IMR-90 (cell line): ENCODE data around the gene TTLL4. TPM values are rescaled to one million over a fixed set of nuclear protein-coding genes. Genes with fewer than 3 reads are reported as not detected.

ENCODE experiments used
- ATAC-seq: fragments of 200-7000 bp; cut with Tn5 transposase; 2 replicates; pipeline ENCODE4 v1.9.1; 2020; ENCODE audit warnings: low read depth, mild to moderate bottlenecking, moderate library complexity
- BruUV-seq: library from RNA; stranded (reverse); fragments of 400-500 nt; replicated peaks from 2 replicates; lab custom pipeline; 2021; lab: Mats Ljungman, UMichigan
- CTCF ChIA-PET: fragments of 300-600 bp; formaldehyde crosslinking; extraction: SDS; loops from one replicate; lab custom pipeline; 2021; ENCODE audit warnings: antibody characterized with exemption; lab: Yijun Ruan, JAX
- POLR2A ChIA-PET: fragments of 300-600 bp; sonication (Branson Sonifier 250); formaldehyde crosslinking; loops from one replicate; lab custom pipeline; 2022; ENCODE audit warnings: antibody characterized with exemption; ENCODE audit not compliant: unreplicated experiment; lab: Charles Lee
- DNase-seq: peaks from one replicate; pipeline ENCODE4 v3.0.0; 2013
- H2AFZ ChIP-seq: replicated peaks from 2 replicates; pipeline ENCODE3; 2013; ENCODE audit warnings: low read length, mild to moderate bottlenecking; ENCODE audit not compliant: poor library complexity
- H2AK5ac ChIP-seq: 2 replicates; pipeline ENCODE4 v1.6.1; 2013; ENCODE audit warnings: low read depth, low read length, inconsistent platforms
- H2AK9ac ChIP-seq: replicated peaks from 2 replicates; pipeline ENCODE3; 2013; ENCODE audit warnings: mild to moderate bottlenecking, low read depth, low read length, moderate library complexity; ENCODE audit not compliant: poor library complexity
- H2BK120ac ChIP-seq: 2 replicates; pipeline ENCODE4 v1.6.1; 2013; ENCODE audit warnings: low read depth, low read length, inconsistent platforms
- H2BK15ac ChIP-seq: 3 replicates; pipeline ENCODE4 v1.6.1; 2013; ENCODE audit warnings: low read depth, low read length, inconsistent platforms
- H2BK20ac ChIP-seq: 2 replicates; pipeline ENCODE4 v1.6.1; 2013; ENCODE audit warnings: low read depth, mild to moderate bottlenecking, inconsistent platforms, low read length, moderate library complexity
- H2BK5ac ChIP-seq: 2 replicates; pipeline ENCODE4 v1.6.1; 2013; ENCODE audit warnings: mild to moderate bottlenecking, low read depth, low read length, inconsistent platforms; ENCODE audit not compliant: poor library complexity, severe bottlenecking
- H3K14ac ChIP-seq: replicated peaks from 2 replicates; pipeline ENCODE4 v1.6.1; 2013; ENCODE audit warnings: low read depth, low read length, inconsistent platforms
- H3K18ac ChIP-seq: 2 replicates; pipeline ENCODE4 v1.6.1; 2013; ENCODE audit warnings: low read depth, low read length, control low read depth
- H3K23ac ChIP-seq: 2 replicates; pipeline ENCODE4 v1.6.1; 2013; ENCODE audit warnings: low read depth, low read length, inconsistent platforms
- H3K27ac ChIP-seq: 2 replicates; pipeline ENCODE4 v1.5.1; 2013; ENCODE audit warnings: mild to moderate bottlenecking, control low read depth, low read length; ENCODE audit not compliant: insufficient read depth
- H3K27me3 ChIP-seq: 2 replicates; pipeline ENCODE4 v1.6.1; 2013; ENCODE audit warnings: low read length; ENCODE audit not compliant: control insufficient read depth, insufficient read depth
- H3K36me3 ChIP-seq: 2 replicates; pipeline ENCODE4 v1.6.1; 2013; ENCODE audit warnings: low read length, mixed read lengths; ENCODE audit not compliant: control insufficient read depth, insufficient read depth
- H3K4ac ChIP-seq: 2 replicates; pipeline ENCODE4 v1.6.1; 2013; ENCODE audit warnings: low read depth, low read length, inconsistent platforms
- H3K4me1 ChIP-seq: 2 replicates; pipeline ENCODE4 v1.6.1; 2013; ENCODE audit warnings: low read length, mixed read lengths; ENCODE audit not compliant: control insufficient read depth, insufficient read depth
- H3K4me2 ChIP-seq: 2 replicates; pipeline ENCODE4 v1.6.1; 2013; ENCODE audit warnings: low read depth, mild to moderate bottlenecking, control low read depth, low read length, moderate library complexity
- H3K4me3 ChIP-seq: 2 replicates; pipeline ENCODE4 v1.5.1; 2013; ENCODE audit warnings: low read depth, mild to moderate bottlenecking, control low read depth, low read length, moderate library complexity; ENCODE audit not compliant: insufficient read depth
- H3K56ac ChIP-seq: 2 replicates; pipeline ENCODE4 v1.6.1; 2013; ENCODE audit warnings: low read length, inconsistent platforms; ENCODE audit not compliant: insufficient read depth; ENCODE audit errors: extremely low read depth
- H3K79me1 ChIP-seq, 2 experiments: 2 replicates each; pipeline ENCODE4 v1.6.1; 2013; ENCODE audit warnings: low read length in 2 of 2, inconsistent platforms in 1 of 2, low read depth in 1 of 2
- H3K9ac ChIP-seq: 2 replicates; pipeline ENCODE4 v1.6.1; 2013; ENCODE audit warnings: low read depth, low read length, control low read depth
- H3K9me1 ChIP-seq: 2 replicates; pipeline ENCODE4 v1.6.1; 2013; ENCODE audit warnings: low read length, inconsistent platforms; ENCODE audit not compliant: insufficient read depth
- H3K9me3 ChIP-seq: 2 replicates; pipeline ENCODE4 v1.6.1; 2013; ENCODE audit warnings: low read length; ENCODE audit not compliant: control insufficient read depth, insufficient read depth
- H4K20me1 ChIP-seq: 2 replicates; pipeline ENCODE4 v1.6.1; 2013; ENCODE audit warnings: low read length, inconsistent platforms; ENCODE audit not compliant: insufficient read depth
- H4K5ac ChIP-seq: 2 replicates; pipeline ENCODE4 v1.6.1; 2013; ENCODE audit warnings: mild to moderate bottlenecking, low read depth, low read length, control low read depth
- H4K8ac ChIP-seq, 2 experiments: 2 replicates each; pipeline ENCODE4 v1.6.1; 2013; ENCODE audit warnings: low read depth in 2 of 2, low read length in 2 of 2, control low read depth in 1 of 2, inconsistent platforms in 1 of 2
- H4K91ac ChIP-seq: 2 replicates; pipeline ENCODE4 v1.6.1; 2013; ENCODE audit warnings: low read depth, low read length, inconsistent platforms; ENCODE audit not compliant: insufficient read depth
- BHLHE40 ChIP-seq: fragments of 150-350 bp; IDR thresholded peaks from 2 replicates; pipeline ENCODE4 v1.6.1; 2016; ENCODE audit warnings: mild to moderate bottlenecking, low read depth, low read length
- CHD1 ChIP-seq: IDR thresholded peaks from 2 replicates; pipeline ENCODE4 v1.6.1; 2012; ENCODE audit warnings: low read depth, low read length, improper control_type of control experiment
- MAZ ChIP-seq: IDR thresholded peaks from 2 replicates; pipeline ENCODE4 v1.6.1; 2012; ENCODE audit warnings: low read depth, mild to moderate bottlenecking, low read length, improper control_type of control experiment, moderate library complexity, borderline replicate concordance
- NFE2L2 ChIP-seq: fragments of 150-350 bp; IDR thresholded peaks from 2 replicates; pipeline ENCODE4 v1.6.1; 2016; ENCODE audit warnings: low read depth, mild to moderate bottlenecking, low read length
- POLR2A ChIP-seq: IDR thresholded peaks from 2 replicates; pipeline ENCODE4 v1.6.1; 2012; ENCODE audit warnings: mild to moderate bottlenecking, low read depth, low read length
- RAD21 ChIP-seq: IDR thresholded peaks from 2 replicates; pipeline ENCODE4 v1.6.1; 2012; ENCODE audit warnings: low read length, improper control_type of control experiment
- RFX5 ChIP-seq: IDR thresholded peaks from 2 replicates; pipeline ENCODE4 v1.8.0; 2012; ENCODE audit warnings: low read depth, mild to moderate bottlenecking, low read length, moderate library complexity
- WGBS, 2 experiments: methylation state at CpG; one replicate each; pipeline versions ENCODE4 v1.1.5 to v1.1.7; 2013; ENCODE audit warnings: missing lambda C conversion rate in 2 of 2; ENCODE audit not compliant: insufficient read length in 1 of 2; ENCODE audit errors: extremely low coverage in 2 of 2; 5-methylcytosine and 5-hydroxymethylcytosine counted together
- dilution Hi-C: fragments of 300-500 bp; cut with HindIII; formaldehyde crosslinking; loops from one replicate; pipeline ENCODE4 v1.14.3; 2018; ENCODE audit warnings: low sequenced_read_pairs; ENCODE audit not compliant: unreplicated experiment
- in situ Hi-C: fragments of 300-500 bp; cut with MboI; formaldehyde crosslinking; loops from 3 replicates; pipeline ENCODE4 v1.14.3; 2019; ENCODE audit warnings: low sequenced_read_pairs, inconsistent platforms, mixed read lengths
- intact Hi-C: fragments of 100-400 bp; cut with micrococcal nuclease; formaldehyde crosslinking; loops from 2 replicates; pipeline ENCODE4 v1.10.0; 2022
- polyA plus RNA-seq, 3 experiments: library from polyadenylated mRNA; depleted of rRNA; stranded (reverse); fragments of >200 nt; gene quantifications; 2 replicates each; pipeline ENCODE4 v1.2.3, GENCODE V29; 2012; ENCODE audit warnings: low replicate concordance in 1 of 3
- total RNA-seq: library from RNA; depleted of rRNA; stranded (reverse); fragments of >200 nt; gene quantifications from 2 replicates; pipeline ENCODE4 v1.2.3, GENCODE V29; 2012
- TF ChIP-seq, protein P1 (sequence below): fragments of 150-350 bp; IDR thresholded peaks from 2 replicates; pipeline ENCODE4 v1.6.1; 2017; ENCODE audit warnings: mild to moderate bottlenecking, antibody characterized with exemption, low read length, low read depth
- TF ChIP-seq, protein P2 (sequence below): fragments of 150-350 bp; IDR thresholded peaks from 2 replicates; pipeline ENCODE4 v1.6.1; 2016; ENCODE audit warnings: low read depth, mild to moderate bottlenecking, low read length, moderate library complexity, borderline replicate concordance

TTLL4 gene
- total and polyA plus RNA-seq, 2 of the 4 experiments (the other 2 are of a cell fraction), result 9.0 to 22.9 TPM

DNA sequence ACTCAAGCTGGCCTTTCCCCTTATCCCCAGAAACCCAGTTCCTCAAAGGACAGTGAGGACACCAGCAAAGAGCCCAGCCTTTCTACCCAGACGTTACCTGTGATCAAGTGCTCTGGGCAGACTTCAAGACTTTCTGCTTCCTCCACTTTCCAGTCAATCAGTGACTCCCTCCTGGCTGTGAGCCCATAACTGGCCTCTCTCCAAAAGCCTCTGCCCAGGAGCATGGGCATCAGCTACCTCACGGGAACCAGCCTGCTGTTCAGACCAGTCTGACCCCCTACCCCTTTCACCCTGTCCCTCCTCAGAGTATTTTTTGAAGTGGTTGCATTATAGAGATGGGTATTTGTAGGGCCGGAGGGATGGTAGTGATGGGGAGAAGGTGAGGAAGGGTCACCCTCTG, 43.6 kb downstream of the TTLL4 start:
- Histone ChIP-seq H4K91ac (no peak overlapping the region), H2AFZ (no peak overlapping the region), H3K18ac (no peak overlapping the region), H4K20me1 (no peaks in the 10 kb centered on the region), H3K9me1 (no peaks in the 10 kb centered on the region; the same call in 1 of the 2 replicates), H3K27me3 (no peaks in the 10 kb centered on the region), H3K9ac (no peak overlapping the region), H4K5ac (no peak overlapping the region), H3K9me3 (no peaks in the 10 kb centered on the region), H3K27ac (no peak overlapping the region), H3K4me2 (no peak overlapping the region), H2AK9ac (no peak overlapping the region), H3K79me1 (no peaks in the 10 kb centered on the region), H3K4ac (no peak overlapping the region), H3K4me1 (no peaks in the 10 kb centered on the region), H2BK5ac (no peak overlapping the region), H3K4me3 (no peak overlapping the region), H2BK20ac (no peak overlapping the region), H4K8ac (no peak overlapping the region), H2AK5ac (no peak overlapping the region), H3K23ac (no peak overlapping the region), H3K56ac (no peak overlapping the region), H3K14ac (no peak overlapping the region), H3K36me3 (peaks cover 52% of the 10 kb centered on the region), H2BK15ac (no peak overlapping the region), H2BK120ac (no peak overlapping the region)
- dilution Hi-C loops, result no loop called here
- ATAC-seq, result no peak
- no TSS peak for BruUV-seq
- POLR2A ChIA-PET, result no interaction called here
- CTCF ChIA-PET, result no interaction called here
- intact Hi-C loops, result no loop called here
- 90% methylated on average over 1 of the region's 3 CpGs; no CpG with 5 or more reads in 1 of the 2 experiments for WGBS, 2 experiments
- DNase-seq, result no peak
- no peak for TF ChIP-seq CHD1
- TF ChIP-seq POLR2A, result no peak
- TF ChIP-seq NFE2L2, result no peak
- no peak for TF ChIP-seq MAZ
- TF ChIP-seq, protein P1, sequence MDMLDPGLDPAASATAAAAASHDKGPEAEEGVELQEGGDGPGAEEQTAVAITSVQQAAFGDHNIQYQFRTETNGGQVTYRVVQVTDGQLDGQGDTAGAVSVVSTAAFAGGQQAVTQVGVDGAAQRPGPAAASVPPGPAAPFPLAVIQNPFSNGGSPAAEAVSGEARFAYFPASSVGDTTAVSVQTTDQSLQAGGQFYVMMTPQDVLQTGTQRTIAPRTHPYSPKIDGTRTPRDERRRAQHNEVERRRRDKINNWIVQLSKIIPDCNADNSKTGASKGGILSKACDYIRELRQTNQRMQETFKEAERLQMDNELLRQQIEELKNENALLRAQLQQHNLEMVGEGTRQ, result no peak
- TF ChIP-seq RAD21, result no peak
- TF ChIP-seq RFX5, result no peak
- TF ChIP-seq, protein P2, sequence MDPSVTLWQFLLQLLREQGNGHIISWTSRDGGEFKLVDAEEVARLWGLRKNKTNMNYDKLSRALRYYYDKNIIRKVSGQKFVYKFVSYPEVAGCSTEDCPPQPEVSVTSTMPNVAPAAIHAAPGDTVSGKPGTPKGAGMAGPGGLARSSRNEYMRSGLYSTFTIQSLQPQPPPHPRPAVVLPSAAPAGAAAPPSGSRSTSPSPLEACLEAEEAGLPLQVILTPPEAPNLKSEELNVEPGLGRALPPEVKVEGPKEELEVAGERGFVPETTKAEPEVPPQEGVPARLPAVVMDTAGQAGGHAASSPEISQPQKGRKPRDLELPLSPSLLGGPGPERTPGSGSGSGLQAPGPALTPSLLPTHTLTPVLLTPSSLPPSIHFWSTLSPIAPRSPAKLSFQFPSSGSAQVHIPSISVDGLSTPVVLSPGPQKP, result no peak
- no peak for TF ChIP-seq BHLHE40
- in situ Hi-C loops, result no loop called here
